ENCODE measurements around the gene CAPN7. TPM values are rescaled to one million over a fixed set of nuclear protein-coding genes. Genes with fewer than 3 reads are reported as not detected.

CAPN7 gene
- total RNA-seq, 1 experiment from 2014 or later, result 18.8 TPM

DNA sequence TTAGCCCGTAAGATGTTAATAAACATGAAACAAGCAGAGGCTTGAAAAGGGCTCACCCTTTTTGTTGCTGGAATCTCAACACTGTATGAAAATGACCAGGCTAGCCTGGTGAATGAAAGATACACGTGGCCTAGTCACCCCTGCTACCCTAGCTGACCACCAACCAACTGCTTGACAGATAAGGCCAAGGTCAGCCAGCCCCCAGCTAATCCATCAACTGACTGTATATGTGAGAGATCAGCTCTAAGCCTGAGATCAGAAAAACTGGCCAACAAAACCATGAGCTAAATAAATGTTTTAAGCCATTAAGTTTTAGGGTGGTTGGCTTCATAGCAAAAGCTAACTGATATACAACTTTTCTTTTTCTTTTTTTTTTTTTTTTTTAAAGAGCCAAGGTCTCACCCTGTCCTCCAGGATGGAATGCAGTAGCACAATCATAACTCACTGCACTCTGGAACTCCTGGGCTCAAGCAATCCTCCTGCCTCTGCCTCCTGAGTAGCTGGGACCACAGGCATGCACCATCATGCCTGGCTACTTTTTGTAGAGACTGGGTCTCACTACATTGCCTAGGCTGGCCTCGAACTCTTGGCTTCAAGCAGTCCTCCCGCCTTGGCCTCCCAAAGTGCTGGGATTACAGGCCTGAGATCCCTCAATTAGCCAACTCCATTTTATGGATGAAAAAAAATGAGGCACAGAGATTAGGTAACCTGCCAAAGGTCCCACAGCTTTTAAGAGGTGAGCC is 91.7 kb downstream of the CAPN7 start:
- DNase-seq (ENCODE audit: low spot score), result no peak

DNA sequence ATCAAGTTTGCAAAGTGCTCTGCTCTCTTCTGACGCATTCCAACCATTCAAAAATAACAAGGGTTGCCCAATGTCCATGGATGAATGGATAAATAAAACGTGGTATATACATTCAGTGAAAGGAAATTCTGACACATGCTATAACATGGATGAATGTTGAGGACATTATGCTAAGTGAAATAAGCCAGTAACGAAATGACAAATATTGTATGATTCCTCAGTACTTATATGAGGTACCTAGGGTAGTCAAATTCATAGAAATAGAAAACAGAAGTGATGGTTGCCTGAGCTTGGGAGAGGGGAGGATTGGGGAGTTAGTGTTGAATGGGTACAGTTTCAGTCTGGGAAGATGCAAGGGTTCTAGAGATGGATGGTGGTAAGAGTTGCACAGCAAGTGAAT is 92.5 kb downstream of the CAPN7 start:
- DNase-seq (ENCODE audit: low spot score), result no peak

DNA sequence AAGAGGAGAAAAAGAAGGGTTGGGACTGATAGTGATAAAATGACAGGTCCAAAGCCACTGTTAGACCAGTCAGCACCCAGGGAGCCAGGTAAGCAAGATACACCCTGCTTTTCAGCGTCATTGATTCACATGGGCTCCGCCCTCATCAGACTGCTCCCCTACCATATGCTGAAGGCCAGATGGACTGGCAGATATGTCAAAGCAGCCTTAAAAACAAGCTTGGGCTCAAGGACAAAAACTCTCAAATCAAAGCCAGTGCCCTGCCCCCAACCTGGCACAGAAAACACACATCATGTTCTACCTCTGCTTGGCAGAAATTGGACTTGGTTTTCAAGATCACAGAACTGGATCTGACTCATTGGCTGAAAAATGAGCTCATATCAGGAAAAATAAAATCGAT is 93.0 kb downstream of the CAPN7 start:
- DNase-seq (ENCODE audit: low spot score), result no peak

DNA sequence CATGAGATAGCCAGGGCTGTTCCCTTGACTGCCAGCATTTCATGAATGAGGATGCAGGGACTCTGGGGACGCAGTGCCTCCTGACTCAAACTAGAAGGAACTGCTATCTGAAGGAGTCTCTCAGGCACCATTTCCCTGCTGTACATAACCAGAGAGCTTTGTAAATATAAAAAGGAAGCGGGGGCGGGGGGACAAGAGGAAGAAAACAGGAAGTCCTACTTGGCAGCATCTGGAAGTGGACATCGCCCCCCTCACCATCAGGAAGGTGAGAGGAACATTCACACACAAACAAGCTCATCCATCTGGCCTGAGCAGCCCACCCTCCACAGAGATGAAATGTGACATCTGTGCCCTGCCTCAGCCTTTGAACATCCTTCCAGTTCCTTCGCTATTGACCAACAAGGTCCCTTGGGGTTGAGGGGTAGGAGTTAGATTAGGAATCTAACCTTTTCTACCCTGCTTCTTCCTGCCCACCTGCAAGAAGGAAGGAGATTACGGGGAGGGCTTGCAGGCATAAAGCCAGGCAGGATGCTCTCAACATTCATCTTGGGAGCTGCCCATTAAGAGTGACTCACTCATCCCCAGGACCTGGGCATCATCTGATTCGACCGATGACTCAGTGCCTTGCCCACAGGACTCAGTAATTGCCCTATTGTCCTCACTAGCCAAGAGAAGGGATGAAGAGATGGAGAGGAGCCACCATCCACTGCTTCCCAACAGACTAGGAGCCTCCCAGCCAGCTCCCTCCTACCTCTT is 94.5 kb downstream of the CAPN7 start:
- peak; percentile 88 for DNase-seq (ENCODE audit: low spot score)

DNA sequence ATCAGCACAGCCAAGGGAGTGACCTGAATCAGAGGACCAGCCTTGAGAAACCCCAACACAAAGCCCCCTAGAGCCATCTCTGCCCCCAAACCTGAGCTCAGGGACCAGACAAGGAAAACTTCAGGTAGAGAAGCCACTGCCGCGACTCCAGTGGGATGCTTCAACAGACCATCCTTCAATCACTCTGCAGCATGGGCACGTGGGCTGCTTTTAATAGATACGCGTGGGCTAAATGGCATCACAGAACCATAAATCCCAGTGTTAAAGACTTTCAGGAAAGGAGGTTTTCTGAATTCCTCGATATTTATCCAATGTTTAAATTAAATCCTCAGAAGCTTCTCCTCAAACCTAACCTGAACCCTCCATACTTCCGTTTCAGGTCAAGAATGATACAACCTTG is 95.7 kb downstream of the CAPN7 start:
- DNase-seq (ENCODE audit: low spot score), result no peak

Other genes starting within 250 kb of the CAPN7 start
- gene MRPS25, start 140.9 kb upstream of the CAPN7 start, total RNA-seq (2014; rRNA removed; shearing (Covaris generic)), result 22.2 and 22.8 TPM in 2 replicates
- 7.1 and 12.7 TPM in 2 replicates for gene RBSN, start 107.1 kb upstream of the CAPN7 start, total RNA-seq (2014; rRNA removed; shearing (Covaris generic))
- gene SH3BP5, start 126.3 kb downstream of the CAPN7 start, total RNA-seq (2014; rRNA removed; shearing (Covaris generic)), result 11.7 and 12.4 TPM in 2 replicates
- gene METTL6, start 221.3 kb downstream of the CAPN7 start, total RNA-seq (2014; rRNA removed; shearing (Covaris generic)), result 26.8 and 34.0 TPM in 2 replicates
- 13.1 and 15.8 TPM in 2 replicates for gene EAF1, start 221.4 kb downstream of the CAPN7 start, total RNA-seq (2014; rRNA removed; shearing (Covaris generic))

Measured in H4 (cell line).